SK-N-SH (cell line): ENCODE measurements around the gene SORCS3. TPM values are rescaled to one million over a fixed set of nuclear protein-coding genes. Genes with fewer than 3 reads are reported as not detected.

Source experiments
- CTCF ChIA-PET: fragments of 300-600, 350-600 bp; formaldehyde crosslinking; extraction: SDS; loops from one replicate; lab custom pipeline; 2021; lab: Yijun Ruan, JAX
- POLR2A ChIA-PET: fragments of 350-600 bp; sonication (Branson Sonifier 250); formaldehyde crosslinking; extraction: SDS; loops from one replicate; lab custom pipeline; 2020; ENCODE audit warnings: antibody characterized with exemption, inconsistent platforms; lab: Yijun Ruan, JAX
- DNase-seq: peaks from one replicate; pipeline ENCODE4 v3.0.0; 2012
- H2AFZ ChIP-seq: fragments of 200-600 bp; sonication (generic); 2 replicates; pipeline ENCODE4 v1.8.1; 2016; ENCODE audit warnings: antibody characterized with exemption, mild to moderate bottlenecking, low read depth
- H3F3A ChIP-seq: fragments of 200-600 bp; sonication (generic); replicated peaks from 2 replicates; pipeline ENCODE3; 2016; ENCODE audit warnings: antibody characterized with exemption, mild to moderate bottlenecking; ENCODE audit not compliant: insufficient read depth
- H3K27ac ChIP-seq, 2 experiments: fragments of 200-500 bp in 1 of 2; fragments of 200-600 bp in 1 of 2; sonication (Bioruptor generic) in 1 of 2; sonication (generic), shearing (Covaris generic) in 1 of 2; 2 replicates each; pipeline versions ENCODE4 v1.5.1 to v1.6.1; 2014 to 2016; ENCODE audit warnings: low read depth in 2 of 2, inconsistent platforms in 1 of 2, low read length in 1 of 2, mild to moderate bottlenecking in 1 of 2, mixed read lengths in 1 of 2
- H3K27me3 ChIP-seq: fragments of 200-600 bp; sonication (generic), shearing (Covaris generic); 2 replicates; pipeline ENCODE4 v1.6.1; 2016; ENCODE audit warnings: mixed run types; ENCODE audit not compliant: insufficient read depth
- H3K36me3 ChIP-seq, 2 experiments: fragments of 200-500 bp in 1 of 2; fragments of 200-600 bp in 1 of 2; sonication (Bioruptor generic) in 1 of 2; sonication (generic) in 1 of 2; replicated peaks in 1 of 2; 2 replicates each; pipeline versions ENCODE3 to v1.5.1; 2014 to 2016; ENCODE audit warnings: low read length in 1 of 2, mild to moderate bottlenecking in 1 of 2; ENCODE audit not compliant: insufficient read depth in 2 of 2, control insufficient read depth in 1 of 2
- H3K4me1 ChIP-seq, 2 experiments: fragments of 200-500 bp in 1 of 2; fragments of 200-600 bp in 1 of 2; sonication (Bioruptor generic) in 1 of 2; sonication (generic), shearing (Covaris generic) in 1 of 2; 2 replicates each; pipeline versions ENCODE4 v1.5.1 to v1.6.1; 2014 to 2016; ENCODE audit warnings: low read depth in 1 of 2, low read length in 1 of 2, mixed run types in 1 of 2; ENCODE audit not compliant: insufficient read depth in 2 of 2, control insufficient read depth in 1 of 2
- H3K4me2 ChIP-seq: fragments of 200-600 bp; sonication (generic), shearing (Covaris generic); 2 replicates; pipeline ENCODE4 v1.6.1; 2017; ENCODE audit warnings: mixed run types
- H3K4me3 ChIP-seq, 2 experiments: fragments of 200-500 bp in 1 of 2; fragments of 200-600 bp in 1 of 2; sonication (Bioruptor generic) in 1 of 2; sonication (generic), shearing (Covaris generic) in 1 of 2; 2 replicates each; pipeline versions ENCODE4 v1.5.1 to v1.8.1; 2014 to 2016; ENCODE audit warnings: low read depth in 2 of 2, inconsistent platforms in 1 of 2, low read length in 1 of 2, mild to moderate bottlenecking in 1 of 2, mixed read lengths in 1 of 2, moderate library complexity in 1 of 2
- H3K79me2 ChIP-seq: fragments of 200-600 bp; sonication (generic); 2 replicates; pipeline ENCODE4 v1.8.1; 2017; ENCODE audit warnings: mild to moderate bottlenecking; ENCODE audit not compliant: insufficient read depth
- H3K9ac ChIP-seq: fragments of 200-600 bp; sonication (generic); 2 replicates; pipeline ENCODE4 v1.6.1; 2017; ENCODE audit warnings: mixed run types
- H3K9me2 ChIP-seq: fragments of 200-600 bp; sonication (generic); 2 replicates; pipeline ENCODE4 v1.6.1; 2017; ENCODE audit warnings: mixed run types
- H3K9me3 ChIP-seq: fragments of 200-600 bp; sonication (generic); 2 replicates; pipeline ENCODE4 v1.6.1; 2017; ENCODE audit warnings: mixed run types, mild to moderate bottlenecking, moderate library complexity
- H4K20me1 ChIP-seq: fragments of 200-600 bp; sonication (generic); 2 replicates; pipeline ENCODE4 v1.6.1; 2017; ENCODE audit warnings: mild to moderate bottlenecking, mixed run types; ENCODE audit not compliant: insufficient read depth
- ELF1 ChIP-seq: IDR thresholded peaks from 2 replicates; pipeline ENCODE4 v1.4.0; 2012
- EP300 ChIP-seq, 2 experiments: IDR thresholded peaks; 2 replicates each; pipeline versions ENCODE4 v1.4.0 to v1.6.1; 2012; ENCODE audit warnings: borderline replicate concordance in 1 of 2, low read depth in 1 of 2, low read length in 1 of 2
- FOXJ3 ChIP-seq: sonication (generic); formaldehyde crosslinking; IDR thresholded peaks from 2 replicates; pipeline ENCODE4 v1.5.1; 2020; ENCODE audit warnings: mild to moderate bottlenecking, missing genetic modification reagents
- GABPA ChIP-seq: IDR thresholded peaks from 2 replicates; pipeline ENCODE4 v1.4.0; 2012; ENCODE audit warnings: low read depth, mild to moderate bottlenecking
- GATA2 ChIP-seq: sonication (generic); formaldehyde crosslinking; IDR thresholded peaks from 2 replicates; pipeline ENCODE4 v1.5.0; 2020; ENCODE audit warnings: mild to moderate bottlenecking, missing genetic modification reagents
- IRF3 ChIP-seq: fragments of 150-350 bp; IDR thresholded peaks from 2 replicates; pipeline ENCODE4 v1.6.1; 2016; ENCODE audit warnings: mild to moderate bottlenecking, low read depth, low read length
- JUND ChIP-seq: IDR thresholded peaks from 2 replicates; pipeline ENCODE4 v1.4.0; 2012
- NRF1 ChIP-seq: IDR thresholded peaks from 2 replicates; pipeline ENCODE4 v1.6.1; 2012; ENCODE audit warnings: low read depth, mild to moderate bottlenecking, low read length
- POLR2AphosphoS5 ChIP-seq: IDR thresholded peaks from 2 replicates; pipeline ENCODE4 v1.6.1; 2012; ENCODE audit warnings: low read depth, low read length
- RCOR1 ChIP-seq: fragments of 150-350 bp; IDR thresholded peaks from 2 replicates; pipeline ENCODE4 v1.6.1; 2017; ENCODE audit warnings: antibody characterized with exemption, low read length
- RFX5 ChIP-seq: IDR thresholded peaks from 2 replicates; pipeline ENCODE4 v1.6.1; 2012; ENCODE audit warnings: mild to moderate bottlenecking, improper control_type of control experiment, low read length
- SIN3A ChIP-seq: IDR thresholded peaks from 2 replicates; pipeline ENCODE4 v1.6.1; 2012; ENCODE audit warnings: low read depth, mild to moderate bottlenecking, low read length, moderate library complexity, borderline replicate concordance
- SMC3 ChIP-seq: IDR thresholded peaks from 2 replicates; pipeline ENCODE4 v1.6.1; 2012; ENCODE audit warnings: low read depth, low read length, improper control_type of control experiment
- USF1 ChIP-seq: IDR thresholded peaks from 2 replicates; pipeline ENCODE4 v1.4.0; 2012; ENCODE audit warnings: low read depth, borderline replicate concordance
- YY1 ChIP-seq: IDR thresholded peaks from 2 replicates; pipeline ENCODE4 v1.4.0; 2012; ENCODE audit warnings: low read depth, mild to moderate bottlenecking
- ZBTB33 ChIP-seq: IDR thresholded peaks from 2 replicates; pipeline ENCODE4 v1.4.0; 2012; ENCODE audit warnings: low read depth, borderline replicate concordance
- WGBS: methylation state at CpG from one replicate; pipeline ENCODE4 v1.1.6; 2017; ENCODE audit warnings: low lambda C conversion rate; 5-methylcytosine and 5-hydroxymethylcytosine counted together
- polyA plus RNA-seq, 3 experiments: library from polyadenylated mRNA; depleted of rRNA; stranded (reverse); fragments of >200 nt; gene quantifications; 2 replicates each; pipeline ENCODE4 v1.2.3, GENCODE V29; 2012
- TF ChIP-seq, protein P1 (sequence below): IDR thresholded peaks from 2 replicates; pipeline ENCODE4; 2012

Gene SORCS3
- polyA plus RNA-seq, 1 of the 3 experiments (the other 2 are of a cell fraction) = not detected

DNA sequence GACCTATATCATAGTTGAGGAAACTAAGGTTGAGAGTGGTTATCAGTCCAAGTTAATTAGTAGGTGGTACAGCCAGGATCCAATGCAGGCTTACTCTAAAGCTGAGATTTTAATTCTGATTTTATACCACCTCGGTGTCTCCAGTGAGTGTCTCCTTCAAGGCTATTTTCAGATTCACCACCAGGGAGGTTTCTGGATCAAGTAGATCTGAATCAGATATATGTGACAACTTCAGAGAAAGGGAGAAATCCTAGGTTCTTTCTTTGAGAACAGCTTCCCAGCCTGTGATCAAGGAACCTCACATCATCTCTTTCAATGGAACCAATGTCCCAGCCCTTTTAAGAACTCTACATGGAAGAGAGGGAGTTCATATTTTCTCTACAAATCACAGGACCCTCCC lies 429.2 kb downstream of the SORCS3 start:
- ChIA-PET CTCF (interaction anchor here (1.4 to 1.6 kb wide), 2 partner anchors 10 to 621 kb away, joined by 3 read pairs; no protein-coding TSS in a partner anchor), POLR2A (no interaction called here)
- Histone ChIP-seq H4K20me1 (no peaks in the 10 kb centered on the region), H3K9ac (no peak overlapping the region), H3K4me1 (no peaks in the 10 kb centered on the region), H3K27ac (no peak overlapping the region), H3K4me3 (no peak overlapping the region), H3K4me2 (no peak overlapping the region), H3K27me3 (no peaks in the 10 kb centered on the region), H3K79me2 (no peaks in the 10 kb centered on the region), H3K9me2 (no peaks in the 10 kb centered on the region), H3K36me3 (no peaks in the 10 kb centered on the region), H3F3A (no peaks in the 10 kb centered on the region), H2AFZ (no peak overlapping the region), H3K9me3 (no peaks in the 10 kb centered on the region; the same call in 1 of the 2 replicates)
- TF ChIP-seq, protein P1, sequence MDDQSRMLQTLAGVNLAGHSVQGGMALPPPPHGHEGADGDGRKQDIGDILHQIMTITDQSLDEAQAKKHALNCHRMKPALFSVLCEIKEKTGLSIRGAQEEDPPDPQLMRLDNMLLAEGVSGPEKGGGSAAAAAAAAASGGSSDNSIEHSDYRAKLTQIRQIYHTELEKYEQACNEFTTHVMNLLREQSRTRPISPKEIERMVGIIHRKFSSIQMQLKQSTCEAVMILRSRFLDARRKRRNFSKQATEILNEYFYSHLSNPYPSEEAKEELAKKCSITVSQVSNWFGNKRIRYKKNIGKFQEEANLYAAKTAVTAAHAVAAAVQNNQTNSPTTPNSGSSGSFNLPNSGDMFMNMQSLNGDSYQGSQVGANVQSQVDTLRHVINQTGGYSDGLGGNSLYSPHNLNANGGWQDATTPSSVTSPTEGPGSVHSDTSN = no peak
- TF ChIP-seq FOXJ3 (CRISPR knock-in tag) (no peak), NRF1 (no peak), RCOR1 (no peak), SMC3 (no peak)
- DNase-seq = no peak
- 8% methylated on average over 1 of the region's 1 CpG for WGBS

- H4K20me1 ChIP-seq = no peaks in the 10 kb centered on the region
- H3K36me3 ChIP-seq = no peaks in the 10 kb centered on the region
- H3K27me3 ChIP-seq = no peaks in the 10 kb centered on the region
- no peaks in the 10 kb centered on the region for H3K79me2 ChIP-seq
- POLR2A ChIA-PET = no interaction called here
- H3K9ac ChIP-seq = no peak overlapping the region
- H2AFZ ChIP-seq = no peak overlapping the region
- CTCF ChIA-PET = interaction anchor here (1.4 kb wide), 1 partner anchor 11 kb away, joined by 3 read pairs; no protein-coding TSS in a partner anchor
- no peak for DNase-seq
- 0% methylated on average over 1 of the region's 1 CpG for WGBS
- no peaks in the 10 kb centered on the region; the same call in 1 of the 2 replicates for H3K9me3 ChIP-seq
- H3K4me3 ChIP-seq = no peak overlapping the region
- H3K27ac ChIP-seq = no peak overlapping the region
- TF ChIP-seq GATA2 (CRISPR knock-in tag) (no peak), JUND (no peak), ELF1 (no peak), GABPA (no peak), YY1 (no peak), RFX5 (no peak), IRF3 (no peak), POLR2AphosphoS5 (no peak), SIN3A (no peak), ZBTB33 (no peak), EP300 (IDR thresholded peaks at IDR 0.05; ENCODE audit: borderline replicate concordance in 1 of 2, low read depth in 1 of 2, low read length in 1 of 2) (no peak), USF1 (no peak)
- TF ChIP-seq, protein P1 = no peak
- TF ChIP-seq, all 33 proteins: peak for 0
- no peaks in the 10 kb centered on the region for H3K9me2 ChIP-seq
- H3F3A ChIP-seq = no peaks in the 10 kb centered on the region
- H3K4me2 ChIP-seq = no peak overlapping the region
- H3K4me1 ChIP-seq = no peaks in the 10 kb centered on the region
Observed at GRCh38 chr10:105070952-105071351, 429.9 kb downstream of the SORCS3 start.
